Stimulated activated CD4-positive, alpha-beta T cell treated with anti-CD3 and anti-CD28 coated beads, Interleukin-1b, Interleukin-23, amount 100 ng/mL, for 4 hours (primary cell): ENCODE measurements around the gene ERGIC3.

Experiments used
- DNase-seq, 2 donors: peaks; one replicate each; pipeline ENCODE4 v3.0.0-alpha.2; 2020; ENCODE audit warnings: low read depth in 2 of 2

ERGIC3 gene

GRCh38 chr20:35598476-35598875 lies 56.6 kb downstream of the ERGIC3 start:
- no peak for DNase-seq

GRCh38 chr20:35598899-35599775 lies 57.3 kb downstream of the ERGIC3 start:
- DNase-seq, result no peak

DNA sequence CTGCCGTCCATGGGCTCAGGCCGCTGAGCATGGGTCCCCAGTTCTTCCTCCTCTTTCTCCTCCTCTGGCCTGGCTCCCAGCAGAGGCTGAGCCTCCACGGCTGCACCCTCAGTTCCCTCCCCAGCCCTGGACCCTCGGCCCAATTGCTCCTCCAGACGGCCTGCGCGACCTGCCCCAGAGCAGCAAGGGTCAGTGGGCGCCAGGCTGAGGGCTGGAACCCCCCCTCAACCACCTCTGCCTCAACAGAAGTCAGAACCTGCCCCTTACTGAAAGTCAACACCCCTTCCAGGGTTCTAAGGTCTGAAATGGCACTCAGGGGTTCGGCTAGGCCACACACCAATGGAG lies 57.9 kb downstream of the ERGIC3 start:
- DNase-seq, result no peak

- DNase-seq, result no peak
These were observed 58.5 kb downstream of the ERGIC3 start for GRCh38 chr20:35600176-35600992.

DNA sequence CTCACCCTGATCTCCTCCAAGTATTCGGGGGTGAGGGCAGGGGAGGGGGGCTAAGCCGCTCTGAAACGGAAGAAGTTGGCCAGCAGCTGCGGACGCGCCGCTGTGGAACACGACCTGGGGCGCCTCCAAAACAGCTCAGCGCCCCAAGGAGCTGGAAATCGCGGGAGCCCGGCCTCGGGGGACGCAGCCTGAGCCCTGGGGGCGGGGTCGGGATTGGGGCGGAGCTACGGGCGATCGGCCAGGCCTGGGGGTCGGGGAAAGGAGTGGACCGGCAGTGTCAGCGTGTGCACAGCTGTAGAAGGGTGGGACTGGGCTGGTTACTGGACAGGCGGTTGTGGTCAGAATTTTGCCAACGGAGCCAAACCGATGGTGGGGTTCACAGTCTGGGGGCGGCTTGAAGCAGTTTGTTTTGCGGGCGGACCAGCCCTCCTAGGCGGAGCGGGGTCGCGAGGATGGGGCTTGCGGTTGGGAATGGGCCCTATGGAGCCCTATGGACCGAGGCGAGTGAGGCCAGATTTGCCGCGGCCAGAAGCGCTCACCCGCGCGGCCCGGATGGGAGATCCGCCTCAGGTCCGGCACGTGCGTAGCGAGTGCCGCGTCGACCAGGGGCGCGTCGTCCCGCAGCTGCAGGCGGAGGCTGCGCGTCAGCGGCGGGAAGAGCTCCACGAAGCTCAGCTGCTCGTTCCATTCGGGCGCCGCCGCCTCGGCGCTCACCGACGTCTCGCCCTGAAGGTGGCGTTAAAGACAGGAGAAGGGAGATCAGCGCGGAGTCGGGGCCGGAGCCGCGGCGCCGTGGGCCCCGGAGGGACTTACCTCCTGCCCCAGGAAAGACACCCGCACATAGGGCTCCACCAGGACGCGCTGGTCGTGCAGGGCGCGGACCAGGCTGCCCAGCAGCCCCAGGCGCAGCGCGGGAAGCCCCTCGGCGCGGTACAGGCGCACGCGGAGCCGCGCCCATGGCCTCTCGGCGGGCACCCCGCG lies 59.4 kb downstream of the ERGIC3 start:
- DNase-seq, result peak; percentile 69

DNA sequence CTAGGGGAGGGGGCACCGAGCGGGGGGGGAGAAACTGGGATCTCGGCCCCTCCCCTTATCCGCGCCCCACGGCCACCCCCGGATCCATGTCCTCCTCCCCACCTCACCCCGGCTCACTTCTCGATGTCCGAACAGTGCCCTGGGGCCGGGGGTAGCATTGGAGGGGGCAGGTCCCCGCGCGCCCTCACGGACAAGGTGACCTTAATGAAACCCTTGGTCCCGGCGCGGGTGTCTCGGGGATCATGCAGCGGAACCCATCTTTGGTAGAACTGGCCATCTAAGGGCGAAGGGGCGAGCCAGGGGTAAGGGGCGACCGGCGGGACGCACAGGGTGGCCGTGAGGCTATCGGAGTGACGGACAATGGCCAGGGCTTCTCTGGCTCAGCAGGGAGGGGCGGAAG lies 60.1 kb downstream of the ERGIC3 start:
- no peak for DNase-seq

DNA sequence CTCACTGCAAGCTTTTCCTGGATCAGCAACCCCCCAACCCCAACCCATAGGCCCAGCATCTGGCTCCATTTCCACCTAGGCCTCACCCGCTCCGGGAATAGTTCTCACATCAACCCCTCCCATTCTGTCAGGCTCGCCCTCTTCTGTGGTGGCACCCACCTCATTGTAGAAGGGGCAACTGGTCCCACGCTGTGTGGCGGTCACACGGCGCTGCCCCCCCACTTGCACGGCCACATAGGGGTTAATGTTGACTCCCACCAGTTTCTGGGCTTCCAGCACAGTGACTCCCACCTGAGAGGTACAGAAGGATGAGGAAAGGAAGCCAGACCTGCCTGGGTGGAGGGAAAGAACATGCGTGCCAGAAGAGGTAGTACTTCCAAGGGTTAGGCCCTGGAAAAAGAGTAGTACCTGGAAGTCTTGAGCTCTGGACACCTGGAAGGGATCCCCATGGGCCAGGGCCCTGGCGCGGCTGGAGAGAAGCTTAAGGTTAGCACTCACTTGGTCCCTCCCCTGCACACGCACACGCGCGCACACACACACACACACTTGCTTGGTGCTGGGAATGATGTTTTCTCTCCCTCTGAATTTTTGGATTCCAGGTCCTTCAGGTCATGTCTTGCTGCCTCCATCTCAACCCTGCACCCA lies 61.1 kb downstream of the ERGIC3 start:
- no peak for DNase-seq

- no peak for DNase-seq
These were observed 62.0 kb downstream of the ERGIC3 start for GRCh38 chr20:35603695-35604448.

DNA sequence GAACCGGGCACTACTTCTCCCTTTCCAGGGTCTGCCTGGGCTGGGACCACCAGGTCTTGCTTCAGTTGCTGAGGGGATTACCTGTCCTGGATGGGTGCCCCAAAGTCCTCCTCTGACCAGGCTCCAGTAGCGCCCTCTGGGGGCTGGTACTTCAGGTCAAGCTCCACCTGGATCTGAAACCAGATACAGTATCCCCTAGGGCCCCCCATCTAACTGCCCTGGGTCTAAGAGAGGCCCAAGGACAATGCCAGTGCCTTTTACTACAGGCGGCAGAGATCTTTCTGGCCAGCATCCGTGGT lies 62.5 kb downstream of the ERGIC3 start:
- DNase-seq, result no peak

DNA sequence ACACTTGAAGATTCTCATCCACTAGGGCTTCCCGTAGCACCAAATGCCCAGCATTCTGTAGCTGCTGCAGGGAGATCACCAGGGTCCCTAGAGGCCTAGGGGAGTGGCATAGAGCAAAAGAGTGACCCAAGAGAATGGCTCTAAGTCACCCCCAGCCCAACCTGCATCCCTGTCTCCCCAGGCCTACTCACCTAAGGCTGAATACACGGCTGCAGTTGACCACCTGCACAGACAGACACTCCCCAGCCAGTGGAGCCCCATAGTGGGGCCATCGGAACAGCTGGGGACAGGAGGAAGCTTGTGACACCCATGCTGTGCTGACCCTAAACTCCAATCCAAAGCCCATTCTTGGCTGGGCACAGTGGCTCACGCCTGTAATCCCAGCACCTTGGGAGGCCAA lies 64.2 kb downstream of the ERGIC3 start:
- no peak for DNase-seq
